ENCODE data around the gene APOBEC2. TPM values are rescaled to one million over a fixed set of nuclear protein-coding genes. Genes with fewer than 3 reads are reported as not detected.
A peak's percentile ranks its signal among the peaks of the same experiment; 100 is the strongest.

The APOBEC2 gene
- polyA plus RNA-seq, 2 of the 4 experiments (the other 2 are of a cell fraction): not detected

DNA sequence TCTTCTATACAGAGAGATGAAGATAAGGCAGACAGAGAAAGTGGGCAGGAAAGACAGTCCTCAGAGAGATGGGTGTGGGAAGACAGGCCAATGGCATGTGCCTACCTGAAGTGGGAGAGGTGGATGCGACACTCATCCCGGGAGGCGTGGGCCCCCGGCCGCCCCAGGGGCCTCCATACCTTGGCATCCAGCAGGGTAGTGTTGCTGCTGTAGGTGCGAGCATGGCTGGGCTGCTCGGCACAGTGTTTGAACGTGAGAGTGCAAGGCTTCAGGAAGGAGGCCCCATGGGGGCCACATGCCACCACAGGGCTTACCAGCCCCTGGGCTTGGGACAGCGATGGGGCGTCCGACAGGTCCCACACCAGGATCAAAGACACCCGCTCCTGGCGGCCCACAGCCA lies 19.2 kb upstream of the APOBEC2 start:
- Histone ChIP-seq H3K4me2 (no peak overlapping the region), H3K9me3 (no peaks in the 10 kb centered on the region), H3K4me1 (peaks cover 26% of the 10 kb centered on the region), H3K4me3 (no peak overlapping the region), H3K27ac (no peak overlapping the region)
- ChIA-PET CTCF (interaction anchor here (2.3 kb wide), 1 partner anchor 139 kb away, joined by 5 read pairs; no protein-coding TSS in a partner anchor), POLR2A (no interaction called here)
- ATAC-seq (no peak), DNase-seq (ENCODE audit: low read depth in 1 of 2, low spot score in 1 of 2) (no peak), FAIRE-seq (no peak)
- 95% methylated on average over 8 of the region's 13 CpGs for WGBS (ENCODE audit: missing lambda C conversion rate)
- TF ChIP-seq HOXA7 (CRISPR knock-in tag; IDR thresholded peaks at IDR 0.05): no peak
- no peak for TF ChIP-seq HDAC2 (IDR thresholded peaks at IDR 0.05)

DNA sequence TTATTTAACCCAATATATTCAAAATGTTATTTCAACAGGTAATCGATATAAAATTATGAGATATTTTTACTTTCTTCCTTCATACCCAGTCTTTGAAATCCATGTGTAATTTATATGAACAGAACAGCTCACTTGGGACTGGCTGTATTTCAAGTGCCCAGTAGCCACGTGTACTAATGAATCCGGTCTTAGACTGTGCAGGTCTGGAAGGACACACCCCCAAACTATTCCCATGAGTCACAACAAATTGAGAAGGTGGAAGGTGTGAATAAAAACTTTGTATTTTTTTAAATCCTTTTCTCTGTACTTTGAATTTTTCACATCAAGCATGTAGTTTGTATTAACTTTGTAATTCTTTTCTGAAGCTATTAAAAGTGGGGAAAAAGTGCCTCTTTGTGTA lies 16.8 kb upstream of the APOBEC2 start:
- H3K4me1 ChIP-seq: peaks cover 47% of the 10 kb centered on the region
- CTCF ChIA-PET: interaction anchor here (0.6 to 2.8 kb wide), 7 partner anchors 9 to 647 kb away, joined by 3 to 22 read pairs (median 3); no protein-coding TSS in a partner anchor
- no peak overlapping the region; a peak in 1 of 6 replicates for H3K27ac ChIP-seq
- TF ChIP-seq FOSB (CRISPR knock-in tag; IDR thresholded peaks at IDR 0.05) (no peak), MAZ (IDR thresholded peaks at IDR 0.05; ENCODE audit: borderline replicate concordance, low read depth, low read length) (no peak), MAFK (IDR thresholded peaks at IDR 0.05; ENCODE audit: partially characterized antibody) (no peak), HOXA7 (CRISPR knock-in tag; IDR thresholded peaks at IDR 0.05) (no peak), CBX8 (IDR thresholded peaks at IDR 0.05) (no peak), MYC (IDR thresholded peaks at IDR 0.05; ENCODE audit: borderline replicate concordance, low read length) (no peak), POLR2A (IDR thresholded peaks at IDR 0.05; ENCODE audit: low read length) (no peak), ZC3H11A (IDR thresholded peaks at IDR 0.05) (no peak), HOXB13 (CRISPR knock-in tag; IDR thresholded peaks at IDR 0.05; ENCODE audit: low read depth) (no peak), SMC3 (IDR thresholded peaks at IDR 0.05) (no peak), RAD21 (conservative IDR thresholded peaks at IDR 0.05 in 1 of 2, IDR thresholded peaks at IDR 0.05 in 1 of 2) (no peak), RFX5 (IDR thresholded peaks at IDR 0.05) (no peak), CEBPB (IDR thresholded peaks at IDR 0.05) (no peak), HDAC2 (IDR thresholded peaks at IDR 0.05) (no peak), HEYL (CRISPR knock-in tag; IDR thresholded peaks at IDR 0.05) (no peak)
- TF ChIP-seq, protein P1, sequence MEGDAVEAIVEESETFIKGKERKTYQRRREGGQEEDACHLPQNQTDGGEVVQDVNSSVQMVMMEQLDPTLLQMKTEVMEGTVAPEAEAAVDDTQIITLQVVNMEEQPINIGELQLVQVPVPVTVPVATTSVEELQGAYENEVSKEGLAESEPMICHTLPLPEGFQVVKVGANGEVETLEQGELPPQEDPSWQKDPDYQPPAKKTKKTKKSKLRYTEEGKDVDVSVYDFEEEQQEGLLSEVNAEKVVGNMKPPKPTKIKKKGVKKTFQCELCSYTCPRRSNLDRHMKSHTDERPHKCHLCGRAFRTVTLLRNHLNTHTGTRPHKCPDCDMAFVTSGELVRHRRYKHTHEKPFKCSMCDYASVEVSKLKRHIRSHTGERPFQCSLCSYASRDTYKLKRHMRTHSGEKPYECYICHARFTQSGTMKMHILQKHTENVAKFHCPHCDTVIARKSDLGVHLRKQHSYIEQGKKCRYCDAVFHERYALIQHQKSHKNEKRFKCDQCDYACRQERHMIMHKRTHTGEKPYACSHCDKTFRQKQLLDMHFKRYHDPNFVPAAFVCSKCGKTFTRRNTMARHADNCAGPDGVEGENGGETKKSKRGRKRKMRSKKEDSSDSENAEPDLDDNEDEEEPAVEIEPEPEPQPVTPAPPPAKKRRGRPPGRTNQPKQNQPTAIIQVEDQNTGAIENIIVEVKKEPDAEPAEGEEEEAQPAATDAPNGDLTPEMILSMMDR (IDR thresholded peaks at IDR 0.05): no peak
- TF ChIP-seq, protein P2, sequence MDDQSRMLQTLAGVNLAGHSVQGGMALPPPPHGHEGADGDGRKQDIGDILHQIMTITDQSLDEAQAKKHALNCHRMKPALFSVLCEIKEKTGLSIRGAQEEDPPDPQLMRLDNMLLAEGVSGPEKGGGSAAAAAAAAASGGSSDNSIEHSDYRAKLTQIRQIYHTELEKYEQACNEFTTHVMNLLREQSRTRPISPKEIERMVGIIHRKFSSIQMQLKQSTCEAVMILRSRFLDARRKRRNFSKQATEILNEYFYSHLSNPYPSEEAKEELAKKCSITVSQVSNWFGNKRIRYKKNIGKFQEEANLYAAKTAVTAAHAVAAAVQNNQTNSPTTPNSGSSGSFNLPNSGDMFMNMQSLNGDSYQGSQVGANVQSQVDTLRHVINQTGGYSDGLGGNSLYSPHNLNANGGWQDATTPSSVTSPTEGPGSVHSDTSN (IDR thresholded peaks at IDR 0.05): no peak
- TF ChIP-seq, protein P3, sequence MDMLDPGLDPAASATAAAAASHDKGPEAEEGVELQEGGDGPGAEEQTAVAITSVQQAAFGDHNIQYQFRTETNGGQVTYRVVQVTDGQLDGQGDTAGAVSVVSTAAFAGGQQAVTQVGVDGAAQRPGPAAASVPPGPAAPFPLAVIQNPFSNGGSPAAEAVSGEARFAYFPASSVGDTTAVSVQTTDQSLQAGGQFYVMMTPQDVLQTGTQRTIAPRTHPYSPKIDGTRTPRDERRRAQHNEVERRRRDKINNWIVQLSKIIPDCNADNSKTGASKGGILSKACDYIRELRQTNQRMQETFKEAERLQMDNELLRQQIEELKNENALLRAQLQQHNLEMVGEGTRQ (IDR thresholded peaks at IDR 0.05): no peak
- TF ChIP-seq, protein P4, sequence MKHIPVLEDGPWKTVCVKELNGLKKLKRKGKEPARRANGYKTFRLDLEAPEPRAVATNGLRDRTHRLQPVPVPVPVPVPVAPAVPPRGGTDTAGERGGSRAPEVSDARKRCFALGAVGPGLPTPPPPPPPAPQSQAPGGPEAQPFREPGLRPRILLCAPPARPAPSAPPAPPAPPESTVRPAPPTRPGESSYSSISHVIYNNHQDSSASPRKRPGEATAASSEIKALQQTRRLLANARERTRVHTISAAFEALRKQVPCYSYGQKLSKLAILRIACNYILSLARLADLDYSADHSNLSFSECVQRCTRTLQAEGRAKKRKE (CRISPR knock-in tag; IDR thresholded peaks at IDR 0.05; ENCODE audit: low read depth): no peak
- DNase-seq (ENCODE audit: low read depth in 1 of 2, low spot score in 1 of 2) (peak in 1 of 2 experiments; percentile 21), FAIRE-seq (no peak), ATAC-seq (no peak)
- POLR2A ChIA-PET: no interaction called here
- WGBS (ENCODE audit: missing lambda C conversion rate): 31% methylated on average over 3 of the region's 3 CpGs
- H3K4me2 ChIP-seq: peak overlapping the region; percentile 33; the same call in 2 of the 3 replicates
- no peak overlapping the region for H3K4me3 ChIP-seq
- H3K9me3 ChIP-seq: no peaks in the 10 kb centered on the region

DNA sequence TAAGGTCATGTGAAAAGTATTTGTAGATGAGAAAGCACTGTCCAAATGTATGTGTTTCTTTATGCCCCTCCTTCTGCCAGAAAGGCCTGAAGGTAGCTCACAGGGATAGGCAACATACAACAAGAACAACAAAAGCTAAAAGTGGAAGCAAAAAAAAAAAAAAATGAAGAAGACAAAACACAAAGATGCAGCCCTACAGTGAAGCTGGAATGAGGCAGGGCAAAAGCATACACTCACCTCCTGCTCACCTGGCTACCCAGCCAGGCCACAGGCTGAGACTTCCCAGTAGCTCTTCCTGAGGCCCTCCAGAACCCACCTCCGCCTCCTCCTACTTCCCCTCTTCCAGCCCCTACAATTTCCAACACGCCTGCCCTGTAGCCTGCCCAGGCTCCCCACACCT lies 16.4 kb upstream of the APOBEC2 start:
- H3K4me2 ChIP-seq: peak overlapping the region; percentile 33; the same call in 2 of the 3 replicates
- ATAC-seq (no peak), DNase-seq (ENCODE audit: low read depth in 1 of 2, low spot score in 1 of 2) (no peak), FAIRE-seq (no peak)
- CTCF ChIA-PET: interaction anchor here (1.0 to 2.8 kb wide), 6 partner anchors 9 to 147 kb away, joined by 3 to 22 read pairs (median 4); no protein-coding TSS in a partner anchor
- no peak overlapping the region for H3K4me3 ChIP-seq
- peak overlapping the region in 1 of 2 experiments; percentile 48; a peak in 1 of 6 replicates for H3K27ac ChIP-seq
- POLR2A ChIA-PET: no interaction called here
- H3K4me1 ChIP-seq: peaks cover 51% of the 10 kb centered on the region
- H3K9me3 ChIP-seq: no peaks in the 10 kb centered on the region
- 84% methylated on average over 2 of the region's 2 CpGs for WGBS (ENCODE audit: missing lambda C conversion rate)
- no peak for TF ChIP-seq NFE2L2 (conservative IDR thresholded peaks at IDR 0.05; ENCODE audit: low read length)
- TF ChIP-seq, protein P5, sequence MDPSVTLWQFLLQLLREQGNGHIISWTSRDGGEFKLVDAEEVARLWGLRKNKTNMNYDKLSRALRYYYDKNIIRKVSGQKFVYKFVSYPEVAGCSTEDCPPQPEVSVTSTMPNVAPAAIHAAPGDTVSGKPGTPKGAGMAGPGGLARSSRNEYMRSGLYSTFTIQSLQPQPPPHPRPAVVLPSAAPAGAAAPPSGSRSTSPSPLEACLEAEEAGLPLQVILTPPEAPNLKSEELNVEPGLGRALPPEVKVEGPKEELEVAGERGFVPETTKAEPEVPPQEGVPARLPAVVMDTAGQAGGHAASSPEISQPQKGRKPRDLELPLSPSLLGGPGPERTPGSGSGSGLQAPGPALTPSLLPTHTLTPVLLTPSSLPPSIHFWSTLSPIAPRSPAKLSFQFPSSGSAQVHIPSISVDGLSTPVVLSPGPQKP (IDR thresholded peaks at IDR 0.05; ENCODE audit: low read depth, low read length): no peak
- TF ChIP-seq RFX5 (IDR thresholded peaks at IDR 0.05): no peak
- no peak for TF ChIP-seq RAD21 (conservative IDR thresholded peaks at IDR 0.05 in 1 of 2, IDR thresholded peaks at IDR 0.05 in 1 of 2)
- TF ChIP-seq GATA3 (IDR thresholded peaks at IDR 0.05; ENCODE audit: borderline replicate concordance): no peak
- TF ChIP-seq, protein P6, sequence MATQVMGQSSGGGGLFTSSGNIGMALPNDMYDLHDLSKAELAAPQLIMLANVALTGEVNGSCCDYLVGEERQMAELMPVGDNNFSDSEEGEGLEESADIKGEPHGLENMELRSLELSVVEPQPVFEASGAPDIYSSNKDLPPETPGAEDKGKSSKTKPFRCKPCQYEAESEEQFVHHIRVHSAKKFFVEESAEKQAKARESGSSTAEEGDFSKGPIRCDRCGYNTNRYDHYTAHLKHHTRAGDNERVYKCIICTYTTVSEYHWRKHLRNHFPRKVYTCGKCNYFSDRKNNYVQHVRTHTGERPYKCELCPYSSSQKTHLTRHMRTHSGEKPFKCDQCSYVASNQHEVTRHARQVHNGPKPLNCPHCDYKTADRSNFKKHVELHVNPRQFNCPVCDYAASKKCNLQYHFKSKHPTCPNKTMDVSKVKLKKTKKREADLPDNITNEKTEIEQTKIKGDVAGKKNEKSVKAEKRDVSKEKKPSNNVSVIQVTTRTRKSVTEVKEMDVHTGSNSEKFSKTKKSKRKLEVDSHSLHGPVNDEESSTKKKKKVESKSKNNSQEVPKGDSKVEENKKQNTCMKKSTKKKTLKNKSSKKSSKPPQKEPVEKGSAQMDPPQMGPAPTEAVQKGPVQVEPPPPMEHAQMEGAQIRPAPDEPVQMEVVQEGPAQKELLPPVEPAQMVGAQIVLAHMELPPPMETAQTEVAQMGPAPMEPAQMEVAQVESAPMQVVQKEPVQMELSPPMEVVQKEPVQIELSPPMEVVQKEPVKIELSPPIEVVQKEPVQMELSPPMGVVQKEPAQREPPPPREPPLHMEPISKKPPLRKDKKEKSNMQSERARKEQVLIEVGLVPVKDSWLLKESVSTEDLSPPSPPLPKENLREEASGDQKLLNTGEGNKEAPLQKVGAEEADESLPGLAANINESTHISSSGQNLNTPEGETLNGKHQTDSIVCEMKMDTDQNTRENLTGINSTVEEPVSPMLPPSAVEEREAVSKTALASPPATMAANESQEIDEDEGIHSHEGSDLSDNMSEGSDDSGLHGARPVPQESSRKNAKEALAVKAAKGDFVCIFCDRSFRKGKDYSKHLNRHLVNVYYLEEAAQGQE (IDR thresholded peaks at IDR 0.05): no peak
- no peak for TF ChIP-seq CHD4 (IDR thresholded peaks at IDR 0.05; ENCODE audit: borderline replicate concordance)
- TF ChIP-seq CHD2 (IDR thresholded peaks at IDR 0.05; ENCODE audit: low read length, partially characterized antibody): no peak
- TF ChIP-seq MYC (IDR thresholded peaks at IDR 0.05; ENCODE audit: borderline replicate concordance, low read length): no peak
- no peak for TF ChIP-seq HOXA7 (CRISPR knock-in tag; IDR thresholded peaks at IDR 0.05)
